Duodenal mucosa (tissue), 2 donors: ENCODE measurements around the gene CCDC6.

Experiments
- H3K27ac ChIP-seq: one replicate; pipeline ENCODE4 v1.7.0; 2013; ENCODE audit warnings: low read depth, low read length
- H3K27me3 ChIP-seq, 2 donors: one replicate each; pipeline ENCODE4 v1.7.0; 2013; ENCODE audit warnings: low read length in 2 of 2, control low read depth in 1 of 2; ENCODE audit not compliant: insufficient read depth in 2 of 2, control insufficient read depth in 1 of 2
- H3K36me3 ChIP-seq, 2 donors: one replicate each; pipeline ENCODE4 v1.7.0; 2013; ENCODE audit warnings: low read length in 2 of 2, control low read depth in 1 of 2; ENCODE audit not compliant: insufficient read depth in 2 of 2, control insufficient read depth in 1 of 2
- H3K4me1 ChIP-seq, 2 donors: one replicate each; pipeline ENCODE4 v1.7.0; 2013; ENCODE audit warnings: low read length in 2 of 2, control low read depth in 1 of 2; ENCODE audit not compliant: insufficient read depth in 2 of 2, control insufficient read depth in 1 of 2
- H3K4me3 ChIP-seq, 2 donors: one replicate each; pipeline ENCODE4 v1.7.0; 2013; ENCODE audit warnings: low read length in 2 of 2, low read depth in 1 of 2
- H3K9ac ChIP-seq, 2 donors: one replicate each; pipeline ENCODE4 v1.7.0; 2013; ENCODE audit warnings: low read length in 2 of 2, low read depth in 1 of 2
- H3K9me3 ChIP-seq, 2 donors: one replicate each; pipeline ENCODE4 v1.7.0; 2013; ENCODE audit warnings: low read length in 2 of 2, control low read depth in 1 of 2; ENCODE audit not compliant: control insufficient read depth in 1 of 2

The CCDC6 gene

GRCh38 chr10:59898125-59898835, 8.1 kb downstream of the CCDC6 start:
- Histone ChIP-seq H3K27me3 (no peaks in the 10 kb centered on the region), H3K4me1 (peaks cover 74 to 80% of the 10 kb centered on the region in 2 donors), H3K27ac (no peak overlapping the region), H3K9me3 (no peaks in the 10 kb centered on the region), H3K36me3 (peaks cover 0 to 2% of the 10 kb centered on the region in 2 donors), H3K4me3 (peak overlapping the region in 1 of 2 donors; percentile 25), H3K9ac (no peak overlapping the region)

DNA sequence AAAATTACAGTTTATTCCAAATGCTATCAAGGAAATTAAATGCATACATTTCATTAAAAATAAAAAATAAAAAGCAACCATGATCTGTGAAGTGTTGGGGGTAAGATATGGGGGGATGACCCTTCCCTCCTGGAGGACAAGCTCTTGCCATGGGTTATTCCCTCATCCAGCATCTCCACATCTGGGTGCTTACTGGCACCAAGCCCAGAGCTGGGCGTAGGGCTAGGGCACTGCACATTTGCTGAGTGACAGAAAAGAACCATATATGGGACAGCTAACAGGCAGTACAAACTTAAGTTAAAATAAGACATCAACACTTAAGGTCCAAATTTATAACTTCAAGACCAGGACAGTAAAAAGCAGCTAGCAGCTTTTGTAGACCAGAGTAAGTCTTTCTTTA, 10.2 kb downstream of the CCDC6 start:
- no peaks in the 10 kb centered on the region for H3K9me3 ChIP-seq
- H3K4me1 ChIP-seq = peaks cover 87 to 91% of the 10 kb centered on the region in 2 donors
- H3K27ac ChIP-seq = no peak overlapping the region
- H3K4me3 ChIP-seq = no peak overlapping the region
- peaks cover 0 to 2% of the 10 kb centered on the region in 2 donors for H3K36me3 ChIP-seq
- no peaks in the 10 kb centered on the region for H3K27me3 ChIP-seq
- no peak overlapping the region for H3K9ac ChIP-seq

- Histone ChIP-seq H3K9ac (peak overlapping the region; percentile 20 to 41), H3K27ac (no peak overlapping the region), H3K4me3 (peak overlapping the region in 1 of 2 donors; percentile 40), H3K27me3 (no peaks in the 10 kb centered on the region), H3K36me3 (peaks cover 0 to 2% of the 10 kb centered on the region in 2 donors), H3K4me1 (peaks cover 83 to 92% of the 10 kb centered on the region in 2 donors), H3K9me3 (no peaks in the 10 kb centered on the region)
Measured at GRCh38 chr10:59895629-59896116, 10.7 kb downstream of the CCDC6 start.

DNA sequence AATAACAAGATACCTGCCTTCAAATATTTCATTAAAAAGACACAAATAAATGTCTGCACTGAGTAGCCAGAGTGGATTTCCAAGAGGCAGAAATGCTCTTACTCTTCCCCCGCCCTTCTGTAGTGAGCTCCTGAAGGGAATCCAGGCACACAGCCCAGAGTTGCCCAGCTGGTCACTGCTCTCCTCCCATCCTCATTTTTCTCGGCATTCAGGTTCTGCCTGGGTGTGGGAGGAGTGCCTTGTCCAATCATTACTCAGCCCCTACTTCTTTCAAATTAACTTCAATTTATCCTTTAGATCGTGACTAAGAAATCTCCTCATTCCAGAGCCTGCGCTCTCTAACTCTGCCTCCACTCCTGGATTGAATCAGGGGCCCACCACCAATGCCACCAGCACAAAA, 12.2 kb downstream of the CCDC6 start:
- peaks cover 67 to 77% of the 10 kb centered on the region in 2 donors for H3K4me1 ChIP-seq
- H3K27ac ChIP-seq = no peak overlapping the region
- H3K4me3 ChIP-seq = no peak overlapping the region
- H3K27me3 ChIP-seq = no peaks in the 10 kb centered on the region
- H3K9me3 ChIP-seq = no peaks in the 10 kb centered on the region
- H3K36me3 ChIP-seq = peaks cover 0 to 8% of the 10 kb centered on the region in 2 donors
- H3K9ac ChIP-seq = no peak overlapping the region

DNA sequence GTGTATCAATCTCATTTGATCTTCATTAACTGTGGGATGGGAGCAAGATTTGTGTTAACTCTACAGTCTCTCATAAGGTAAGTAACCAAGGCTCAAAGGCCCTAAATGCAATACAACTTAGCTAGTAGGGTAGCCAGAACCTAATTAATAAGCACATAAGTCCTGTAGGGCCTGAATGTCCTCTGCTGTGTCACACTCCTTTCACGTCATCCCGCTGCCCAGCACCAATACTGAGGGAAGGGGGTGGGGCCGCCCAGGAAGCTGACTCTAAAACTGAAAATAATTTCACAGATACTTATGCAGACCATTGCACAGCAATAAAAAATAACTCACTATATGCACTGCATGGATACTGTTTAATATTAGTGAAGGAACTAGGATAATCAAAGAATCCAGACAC, 13.7 kb downstream of the CCDC6 start:
- Histone ChIP-seq H3K36me3 (peaks cover 0 to 8% of the 10 kb centered on the region in 2 donors), H3K4me1 (peaks cover 60 to 74% of the 10 kb centered on the region in 2 donors), H3K27me3 (no peaks in the 10 kb centered on the region), H3K4me3 (no peak overlapping the region), H3K9me3 (no peaks in the 10 kb centered on the region), H3K9ac (no peak overlapping the region), H3K27ac (no peak overlapping the region)

- Histone ChIP-seq H3K27me3 (no peaks in the 10 kb centered on the region), H3K4me1 (peaks cover 62 to 74% of the 10 kb centered on the region in 2 donors), H3K9ac (no peak overlapping the region), H3K36me3 (peaks cover 0 to 8% of the 10 kb centered on the region in 2 donors), H3K27ac (no peak overlapping the region), H3K9me3 (no peaks in the 10 kb centered on the region), H3K4me3 (peak overlapping the region; percentile 15 to 22)
Measured at GRCh38 chr10:59891936-59892335, 14.4 kb downstream of the CCDC6 start.

- Histone ChIP-seq H3K9ac (no peak overlapping the region), H3K4me1 (peaks cover 58 to 74% of the 10 kb centered on the region in 2 donors), H3K27me3 (no peaks in the 10 kb centered on the region), H3K27ac (no peak overlapping the region), H3K9me3 (no peaks in the 10 kb centered on the region), H3K4me3 (peak overlapping the region in 1 of 2 donors; percentile 22), H3K36me3 (peaks cover 0 to 8% of the 10 kb centered on the region in 2 donors)
Measured at GRCh38 chr10:59891349-59891748, 15.0 kb downstream of the CCDC6 start.

- H3K9me3 ChIP-seq = no peaks in the 10 kb centered on the region
- no peak overlapping the region for H3K9ac ChIP-seq
- H3K4me1 ChIP-seq = peaks cover 41 to 65% of the 10 kb centered on the region in 2 donors
- H3K27me3 ChIP-seq = no peaks in the 10 kb centered on the region
- H3K4me3 ChIP-seq = no peak overlapping the region
- H3K36me3 ChIP-seq = peaks cover 0 to 8% of the 10 kb centered on the region in 2 donors
- no peak overlapping the region for H3K27ac ChIP-seq
Measured at GRCh38 chr10:59888781-59889435, 17.4 kb downstream of the CCDC6 start.

GRCh38 chr10:59887972-59888640, 18.2 kb downstream of the CCDC6 start:
- peaks cover 34 to 57% of the 10 kb centered on the region in 2 donors for H3K4me1 ChIP-seq

GRCh38 chr10:59887006-59887405, 19.4 kb downstream of the CCDC6 start:
- no peaks in the 10 kb centered on the region for H3K27me3 ChIP-seq
- H3K4me3 ChIP-seq = no peak overlapping the region
- H3K36me3 ChIP-seq = peaks cover 0 to 8% of the 10 kb centered on the region in 2 donors
- H3K9ac ChIP-seq = no peak overlapping the region
- H3K27ac ChIP-seq = no peak overlapping the region
- H3K9me3 ChIP-seq = no peaks in the 10 kb centered on the region
- peaks cover 24 to 46% of the 10 kb centered on the region in 2 donors for H3K4me1 ChIP-seq

More at GRCh38 chr10:59887972-59888640, 18.2 kb downstream of the CCDC6 start:
- H3K9me3 ChIP-seq = no peaks in the 10 kb centered on the region
- no peak overlapping the region for H3K27ac ChIP-seq
- no peak overlapping the region for H3K9ac ChIP-seq
- H3K36me3 ChIP-seq = peaks cover 0 to 8% of the 10 kb centered on the region in 2 donors
- no peaks in the 10 kb centered on the region for H3K27me3 ChIP-seq
- no peak overlapping the region for H3K4me3 ChIP-seq
